ENCODE data around the gene SLC12A7.

- no peak for TF ChIP-seq POLR2A (IDR thresholded peaks at IDR 0.05)
- no peak for TF ChIP-seq CTCF (IDR thresholded peaks at IDR 0.05)
- TF ChIP-seq POLR2AphosphoS5 (IDR thresholded peaks at IDR 0.05), result no peak
Measured at GRCh38 chr5:1124205-1125029, 12.6 kb upstream of the SLC12A7 start.

Data from suprapubic skin (tissue), 4 donors.